ENCODE data around the gene MAP3K21.

Gene MAP3K21

DNA sequence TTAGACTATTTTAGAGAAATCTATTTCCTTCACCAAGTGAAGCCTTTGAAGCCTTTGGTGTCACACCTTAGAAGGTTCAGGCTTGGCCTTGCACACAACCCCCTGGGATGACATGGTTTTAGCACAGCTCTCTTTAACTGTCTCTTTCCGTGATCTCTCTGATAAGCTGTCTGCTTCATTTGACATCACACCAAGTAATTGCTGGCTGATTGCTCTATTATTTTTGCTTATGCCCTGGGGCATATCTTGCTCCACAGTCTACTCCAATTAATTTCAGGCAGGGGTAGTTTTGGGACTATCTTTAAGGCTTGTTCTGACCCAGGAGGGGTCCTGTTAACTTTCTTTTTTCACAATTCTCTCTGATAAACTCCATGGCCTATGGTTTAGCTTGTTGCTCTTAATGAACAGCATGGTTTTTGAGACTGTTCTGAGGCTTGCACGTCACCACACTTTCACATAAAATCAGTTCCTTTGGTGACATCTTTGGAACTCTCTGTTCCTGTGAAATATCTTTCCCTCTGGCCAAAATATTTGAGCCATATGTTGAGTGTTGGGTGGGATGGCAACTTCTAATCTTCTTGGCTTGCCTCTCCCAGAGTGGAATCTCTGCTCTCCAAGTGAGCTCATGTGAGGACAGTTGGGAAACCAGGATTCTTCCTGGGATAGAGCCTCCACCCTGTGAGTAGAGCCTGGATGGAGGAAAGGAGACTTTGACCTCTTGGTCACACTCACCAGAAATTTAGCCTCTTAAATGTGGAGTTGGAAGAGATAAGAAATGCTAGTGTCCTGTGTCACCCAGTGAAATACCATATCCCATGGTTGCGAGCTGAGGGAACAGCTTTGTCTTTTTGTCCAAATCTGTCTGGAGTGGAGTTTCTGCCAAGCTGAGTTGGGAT lies 63.6 kb downstream of the MAP3K21 start:
- DNase-seq: no peak

DNA sequence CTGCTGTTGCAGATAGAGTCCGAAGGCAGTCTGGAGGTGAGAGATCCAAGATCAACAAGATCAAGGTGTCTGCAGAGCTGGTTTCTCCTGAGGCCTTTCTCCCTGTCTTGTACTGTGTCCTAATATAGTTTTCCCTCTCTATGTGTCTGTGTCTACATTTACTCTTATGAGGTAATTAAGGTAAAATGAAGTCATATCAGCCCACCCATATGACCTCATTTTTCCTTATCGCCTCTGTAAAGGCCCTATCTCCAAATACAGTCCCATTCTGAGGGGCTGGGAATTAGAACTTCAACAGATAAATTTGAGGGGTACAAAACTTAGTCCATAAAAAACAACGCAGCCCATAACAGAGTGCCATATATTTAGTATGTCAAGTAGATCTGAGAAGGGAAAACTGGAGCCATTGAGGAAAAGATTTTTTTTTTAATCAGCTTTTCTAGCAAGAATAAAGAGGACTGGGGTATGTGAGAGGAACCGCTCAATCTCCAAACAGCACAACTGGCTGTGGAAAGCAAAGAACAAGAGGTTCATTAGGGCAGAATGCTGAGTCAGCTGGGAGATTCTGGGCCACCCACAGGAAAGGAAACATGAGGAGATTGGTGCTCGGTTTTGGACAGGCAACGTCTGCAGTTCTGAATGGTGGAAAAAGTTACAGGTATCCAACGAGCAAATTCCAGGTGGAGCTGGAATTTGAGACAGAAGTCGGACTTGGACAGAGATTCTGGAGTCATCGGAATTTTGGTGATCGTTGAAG lies 65.7 kb downstream of the MAP3K21 start:
- no peak for DNase-seq

DNA sequence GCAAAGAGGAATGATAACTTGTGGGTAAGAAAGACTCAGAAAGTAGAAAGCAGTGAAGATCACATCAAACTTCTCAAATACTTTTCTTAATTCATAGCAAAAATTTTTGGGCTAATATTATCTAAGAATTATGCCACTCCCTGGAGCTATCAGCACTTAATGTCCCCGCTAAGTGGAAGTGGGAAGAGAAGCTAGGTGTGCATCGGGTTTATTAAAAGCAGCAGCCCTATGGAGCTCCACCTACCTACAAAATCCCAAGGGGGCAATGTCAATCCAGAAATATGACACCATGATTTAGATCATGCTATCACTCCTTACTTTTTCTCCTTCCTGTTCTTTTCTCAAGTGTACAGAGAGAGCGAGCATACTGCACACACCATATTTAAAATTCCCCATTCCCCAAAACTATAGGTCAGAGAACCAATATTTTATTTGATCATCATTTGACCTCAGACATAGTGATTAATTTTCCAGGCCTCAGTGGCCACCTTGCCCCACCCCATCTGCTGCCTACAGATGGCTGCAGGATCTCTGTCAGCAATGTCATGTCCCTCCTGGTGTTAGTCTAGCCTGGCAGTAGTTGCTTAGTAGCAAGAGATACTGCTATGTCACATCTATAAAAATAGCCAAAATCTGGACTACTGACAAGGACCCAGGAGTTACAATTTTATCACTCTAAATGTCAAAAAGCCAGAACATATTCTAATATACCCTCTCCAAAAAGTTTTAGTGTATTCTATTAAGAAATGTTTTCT lies 66.6 kb downstream of the MAP3K21 start:
- no peak for DNase-seq

DNA sequence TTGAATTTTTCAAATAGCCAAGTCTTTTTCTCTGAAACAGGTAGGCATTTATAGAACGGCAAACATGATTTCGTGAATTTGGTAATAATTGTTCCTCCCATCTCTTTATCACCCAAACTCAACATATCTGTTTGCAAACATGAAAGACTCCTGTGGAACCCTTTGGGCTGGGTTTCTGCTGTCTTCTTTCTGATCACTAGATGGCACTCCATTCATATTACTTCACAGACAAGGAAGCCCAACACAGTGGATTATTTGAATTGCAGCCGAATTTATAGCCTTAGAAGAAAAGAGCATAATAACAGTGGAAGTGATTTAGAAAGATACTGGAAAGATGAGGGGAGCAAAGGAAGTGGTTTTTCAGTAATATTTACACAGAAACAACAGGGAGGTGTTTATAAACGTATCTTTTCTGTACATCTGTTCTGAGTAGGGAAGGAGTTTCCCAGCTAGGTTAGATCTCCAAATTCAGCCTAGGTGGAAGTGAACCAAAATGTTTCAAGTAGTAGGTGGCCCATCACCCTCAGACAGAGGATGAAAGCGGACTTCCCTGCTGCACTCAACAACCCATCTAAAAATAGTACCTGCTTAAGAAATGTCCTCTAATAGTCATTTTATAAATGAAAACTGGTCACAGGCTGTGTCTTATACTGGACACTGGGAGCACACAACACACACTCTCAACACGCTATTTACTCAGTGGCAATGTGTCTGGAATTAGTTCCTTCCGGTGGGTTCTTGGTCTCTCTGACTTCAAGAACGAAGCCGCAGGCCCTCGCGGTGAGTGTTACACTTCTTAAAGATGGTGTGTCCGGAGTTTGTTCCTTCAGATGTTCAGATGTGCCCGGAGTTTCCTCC lies 67.6 kb downstream of the MAP3K21 start:
- no peak for DNase-seq

DNA sequence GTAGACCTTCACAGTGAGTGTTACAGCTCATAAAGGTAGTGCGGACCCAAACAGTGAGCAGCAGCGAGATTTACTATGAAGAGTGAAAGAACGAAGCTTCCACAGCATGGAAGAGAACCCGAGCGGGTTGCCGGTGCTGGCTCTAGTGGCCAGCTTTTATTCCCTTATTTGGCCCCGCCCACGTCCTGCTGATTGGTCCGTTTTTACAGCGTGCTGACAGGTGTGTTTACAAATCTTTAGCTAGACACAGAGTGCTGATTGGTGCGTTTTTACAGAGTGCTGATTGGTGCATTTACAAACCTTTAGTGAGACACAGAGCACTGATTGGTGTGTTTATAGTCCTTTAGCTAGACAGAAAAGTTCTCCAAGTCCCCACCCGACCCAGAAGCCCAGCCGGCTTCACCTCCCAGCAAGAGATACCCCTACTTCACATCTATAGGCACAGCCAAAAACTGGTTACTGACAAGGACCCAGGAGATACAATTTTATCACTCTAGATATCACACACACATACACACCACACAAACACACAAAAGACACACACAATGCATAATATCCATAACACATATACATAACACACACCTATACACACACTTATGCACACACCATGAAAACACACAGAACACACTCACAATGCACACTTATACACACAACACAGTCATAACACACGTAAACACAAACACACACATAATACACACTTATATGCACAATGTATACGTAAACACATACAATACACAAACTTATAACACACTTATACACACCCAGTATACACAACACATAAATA lies 68.5 kb downstream of the MAP3K21 start:
- no peak for DNase-seq

DNA sequence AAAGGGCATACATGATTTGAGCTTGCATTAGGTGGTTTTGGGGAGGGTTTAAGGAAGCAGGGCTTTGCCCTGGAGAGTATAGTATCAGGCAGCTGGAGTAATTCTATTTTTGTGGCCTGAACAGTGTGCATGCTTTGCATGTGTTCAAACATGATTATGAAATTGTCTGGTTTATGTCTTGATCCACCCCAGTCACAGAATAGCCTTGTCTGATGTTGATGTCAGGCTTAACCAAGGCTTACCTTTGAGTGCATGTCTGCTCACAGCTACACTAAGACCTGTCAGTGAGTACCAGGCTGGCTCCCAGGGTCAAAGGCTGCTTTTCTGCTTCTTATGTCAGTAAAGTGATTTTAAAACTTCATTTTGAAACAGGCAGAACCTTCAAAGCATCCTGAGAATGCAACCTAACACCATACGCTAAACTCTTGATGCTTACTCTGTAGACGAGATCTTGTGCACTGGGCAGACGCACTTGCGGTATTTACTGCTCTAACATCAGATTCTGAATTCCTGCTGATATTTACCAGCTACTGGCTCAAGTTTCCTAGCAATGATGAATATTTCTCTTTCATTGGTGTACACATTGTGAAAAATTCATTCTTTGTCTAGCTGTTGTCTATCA lies 78.9 kb downstream of the MAP3K21 start:
- DNase-seq: no peak

DNA sequence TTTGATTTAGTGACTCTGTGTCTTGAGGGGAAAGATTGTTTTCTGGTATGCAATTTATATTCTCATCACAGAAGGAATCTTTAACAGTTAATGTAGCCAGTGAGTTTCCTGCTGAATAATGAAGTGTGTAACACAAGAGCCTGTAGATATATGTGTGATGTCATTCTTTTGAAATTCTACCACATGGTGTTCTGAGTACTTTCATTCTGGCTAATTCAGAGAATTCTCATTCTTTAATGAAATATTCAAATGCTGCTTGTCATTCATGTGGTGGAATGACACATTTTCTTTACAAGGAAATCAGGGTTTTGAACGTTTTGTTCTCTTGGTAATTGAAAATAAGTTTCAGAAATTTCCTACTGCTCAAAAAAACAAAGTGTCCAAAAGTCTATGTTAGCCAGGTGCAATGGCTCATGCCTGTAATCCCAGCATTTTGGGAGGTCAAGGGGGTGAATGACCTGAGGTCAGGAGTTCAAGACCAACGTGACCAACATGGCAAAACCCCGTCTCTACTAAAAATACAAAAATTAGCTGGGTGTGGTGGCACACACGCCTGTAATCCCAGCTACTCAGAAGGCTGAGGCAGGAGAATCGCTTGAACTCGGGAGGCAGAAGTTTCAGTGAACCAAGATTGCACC lies 79.6 kb downstream of the MAP3K21 start:
- no peak for DNase-seq

DNA sequence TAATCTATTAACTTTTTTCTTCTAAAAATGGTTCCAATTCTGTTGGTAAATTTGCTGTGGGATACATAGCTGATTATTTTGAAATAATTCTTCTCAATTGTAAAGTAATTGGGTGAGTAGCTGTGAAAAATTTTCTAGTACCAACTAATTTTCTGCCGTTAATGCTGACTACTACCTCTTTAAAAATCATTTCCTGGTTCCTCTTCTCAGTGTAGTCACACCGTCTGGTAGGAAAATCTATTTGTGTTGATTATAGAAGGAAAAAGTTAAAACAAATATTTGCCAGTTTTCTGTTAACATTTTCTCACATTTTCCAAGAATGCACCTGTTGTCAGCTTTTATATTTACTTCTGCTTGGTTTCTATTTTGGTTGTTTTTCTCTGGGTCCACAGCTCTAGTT lies 82.0 kb downstream of the MAP3K21 start:
- no peak for DNase-seq

DNA sequence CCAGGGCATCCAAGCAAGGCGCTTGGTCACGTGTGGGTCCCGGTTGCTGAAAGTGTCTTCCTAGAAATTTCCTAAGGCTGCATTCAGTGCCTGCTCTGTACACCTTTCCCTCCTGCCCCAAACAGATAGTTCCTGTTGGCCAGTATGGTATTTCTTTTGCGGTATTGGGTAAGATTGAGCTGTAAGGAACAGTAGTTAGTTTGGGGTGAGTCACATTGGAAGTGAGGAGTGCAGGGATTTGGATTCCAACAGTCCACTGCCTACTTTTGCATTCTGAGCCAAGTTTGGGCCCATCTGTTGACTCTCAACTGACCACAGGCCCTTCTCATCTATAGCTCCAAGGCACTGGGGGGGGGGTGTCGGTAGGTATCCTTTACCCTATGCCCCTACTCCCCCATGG lies 83.4 kb downstream of the MAP3K21 start:
- DNase-seq: no peak

DNA sequence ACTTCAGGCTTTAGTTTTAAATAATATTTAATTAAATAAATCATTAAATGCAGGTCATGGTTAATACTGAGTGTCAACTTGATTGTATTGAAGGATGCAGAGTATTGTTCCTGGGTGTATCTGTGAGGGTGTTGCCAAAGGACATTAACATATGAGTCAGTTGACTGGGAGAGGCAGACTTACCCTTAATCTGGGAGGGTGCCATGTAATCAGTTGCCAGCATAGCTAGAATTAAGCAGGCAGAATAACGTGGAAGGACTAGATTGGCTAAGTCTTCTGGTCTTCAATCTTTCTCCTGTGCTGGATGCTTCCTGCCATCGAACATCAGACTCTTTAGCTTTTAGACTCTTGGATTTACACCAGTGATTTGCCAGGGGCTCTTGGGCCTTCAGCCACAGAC lies 85.3 kb downstream of the MAP3K21 start:
- DNase-seq: no peak

DNA sequence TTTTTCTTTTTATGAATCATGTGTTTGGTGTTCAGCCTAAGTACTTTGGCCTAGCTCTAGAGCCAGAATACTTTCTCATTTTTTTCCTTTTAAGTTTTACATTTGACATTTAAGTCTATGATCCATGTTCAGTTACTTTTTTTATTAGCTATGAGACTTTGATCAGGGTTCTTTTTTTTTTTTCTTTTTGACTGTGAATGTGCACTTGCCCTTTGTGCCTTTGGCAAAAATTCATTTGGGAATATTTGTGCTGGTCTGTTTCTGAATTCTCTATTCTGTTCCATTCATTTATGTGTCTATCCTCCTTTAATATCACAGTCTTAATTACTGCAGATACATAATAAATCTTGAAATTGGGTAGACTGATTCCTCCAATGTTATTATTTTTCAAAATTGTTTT lies 93.8 kb downstream of the MAP3K21 start:
- no peak for DNase-seq

DNA sequence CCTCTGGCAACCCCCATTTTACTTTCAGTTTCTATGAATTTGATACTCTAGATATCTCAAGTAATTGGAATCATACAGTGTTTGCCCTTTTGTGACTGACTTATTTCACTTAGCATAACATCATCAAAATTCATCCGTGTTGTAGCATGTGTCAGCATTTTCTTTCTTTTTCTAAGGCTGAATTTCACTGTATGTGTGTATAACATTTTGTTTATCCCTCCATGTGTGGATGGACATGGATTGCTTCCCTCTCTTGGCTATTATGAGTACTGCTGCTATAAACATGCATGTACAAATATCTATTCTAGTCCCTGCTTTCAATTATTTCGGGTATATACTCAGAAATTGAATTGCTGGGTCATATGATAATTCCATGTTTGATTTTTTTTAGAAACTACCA lies 97.3 kb downstream of the MAP3K21 start:
- DNase-seq: no peak

DNA sequence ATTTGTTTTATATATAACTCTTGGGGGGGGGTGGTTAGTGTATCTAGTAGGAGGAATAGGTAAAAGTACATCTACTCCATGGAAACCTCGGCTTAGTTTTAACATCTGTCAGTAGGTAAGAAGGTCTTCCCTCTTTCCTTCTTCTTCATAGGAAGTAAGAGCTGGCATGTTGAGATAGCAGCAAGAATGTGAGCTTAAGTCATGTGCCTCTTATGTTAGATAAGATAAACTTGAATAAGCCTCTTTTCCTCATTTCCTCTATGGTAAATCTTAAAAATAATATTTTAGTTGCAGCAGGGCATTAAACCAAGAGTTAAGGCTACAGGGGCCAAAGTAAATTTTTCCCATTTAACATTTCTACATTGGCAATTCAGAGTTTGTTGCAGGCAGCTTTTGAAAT lies 100.4 kb downstream of the MAP3K21 start:
- DNase-seq: no peak

DNA sequence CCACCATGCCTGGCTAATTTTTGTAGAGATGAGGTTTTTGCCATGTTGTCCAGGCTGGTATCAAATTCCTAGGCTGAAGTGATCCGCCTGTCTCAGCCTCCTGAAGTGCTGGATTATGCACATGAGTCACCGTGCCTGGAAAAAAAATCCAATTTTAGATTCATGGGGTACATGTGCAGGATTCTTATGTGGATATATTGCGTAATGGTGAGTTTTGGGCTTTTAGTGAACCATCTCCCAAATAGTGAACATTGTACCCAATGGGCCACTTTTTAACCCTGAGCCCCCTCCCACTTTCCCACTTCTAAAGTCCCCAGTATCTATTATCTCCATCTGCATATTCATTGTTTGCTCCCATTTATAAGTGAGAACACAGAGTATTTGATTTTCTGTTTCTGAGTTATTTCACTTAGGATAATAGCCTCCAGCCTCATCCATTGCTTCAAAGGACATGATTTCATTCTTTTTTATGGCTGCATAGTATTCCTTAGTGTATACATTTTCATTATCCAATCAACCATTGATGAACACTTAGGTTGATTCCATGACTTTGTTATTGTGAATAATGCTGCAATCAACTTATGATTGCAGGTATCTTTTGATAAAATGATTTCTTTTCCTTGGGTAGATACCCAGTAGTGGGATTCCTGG lies 104.4 kb downstream of the MAP3K21 start:
- DNase-seq: no peak

DNA sequence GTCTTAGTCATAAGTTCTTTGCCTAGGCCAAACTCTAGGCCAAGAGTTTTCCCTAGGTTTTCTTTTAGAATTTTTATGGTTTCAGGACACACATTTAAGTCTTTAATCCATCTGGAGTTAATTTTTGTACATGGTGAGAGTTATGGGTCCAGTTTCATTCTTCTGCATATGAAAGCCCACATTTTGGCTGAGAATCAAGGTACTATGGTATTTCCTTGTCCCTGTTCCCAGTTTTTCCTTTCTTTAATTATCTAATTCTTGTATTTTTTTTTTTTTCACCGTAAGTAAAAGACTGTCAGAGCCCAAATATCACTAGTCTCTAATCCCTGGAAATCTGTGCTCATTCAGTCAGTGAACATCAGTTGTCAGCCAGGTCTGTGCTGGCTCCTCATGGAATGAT lies 105.4 kb downstream of the MAP3K21 start:
- DNase-seq: no peak

DNA sequence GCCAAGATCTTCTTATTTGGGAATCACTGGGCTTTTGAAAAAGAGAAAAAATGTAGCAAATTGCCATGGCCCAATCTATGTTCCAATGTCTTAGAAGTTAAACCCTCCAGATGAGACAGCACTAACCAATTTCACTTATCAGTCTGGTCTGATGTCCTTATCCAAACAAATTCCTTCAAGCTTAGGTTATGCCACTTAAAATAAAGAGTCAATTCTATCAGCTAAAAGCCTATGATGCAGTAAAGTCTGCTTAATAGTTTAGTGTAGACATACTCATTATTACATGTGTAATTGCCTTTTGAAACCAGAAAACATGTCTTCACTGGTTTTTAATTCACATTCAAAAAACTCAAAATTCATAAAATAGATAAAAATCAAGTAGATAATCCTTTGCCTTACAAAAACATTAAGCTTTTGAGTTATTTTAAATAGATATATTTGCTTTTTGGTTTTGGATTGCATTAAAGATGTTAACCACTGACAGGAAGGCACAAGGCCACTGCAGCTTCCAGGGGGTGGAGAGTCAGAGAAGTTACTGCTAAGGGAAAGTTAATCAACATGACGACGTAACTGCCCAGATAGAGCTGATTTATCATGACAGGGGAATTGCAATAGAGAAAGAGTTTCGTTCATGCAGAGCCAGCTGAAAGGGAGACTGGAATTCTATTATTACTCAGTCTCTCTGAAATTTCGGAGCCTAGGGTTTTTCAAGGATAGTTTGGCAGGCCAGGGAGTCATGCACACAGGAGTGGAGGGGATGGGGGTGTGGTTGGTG lies 106.1 kb downstream of the MAP3K21 start:
- no peak for DNase-seq
